ENCODE results near the gene TJP1. TPM values are rescaled to one million over a fixed set of nuclear protein-coding genes. Genes with fewer than 3 reads are reported as not detected.

The TJP1 gene
- total and polyA plus RNA-seq, 9 of the 15 experiments (the other 6 are each of a cell fraction or from before 2014, with no cell fraction given), result 9.1 to 39.3 (median 28.0) TPM

DNA sequence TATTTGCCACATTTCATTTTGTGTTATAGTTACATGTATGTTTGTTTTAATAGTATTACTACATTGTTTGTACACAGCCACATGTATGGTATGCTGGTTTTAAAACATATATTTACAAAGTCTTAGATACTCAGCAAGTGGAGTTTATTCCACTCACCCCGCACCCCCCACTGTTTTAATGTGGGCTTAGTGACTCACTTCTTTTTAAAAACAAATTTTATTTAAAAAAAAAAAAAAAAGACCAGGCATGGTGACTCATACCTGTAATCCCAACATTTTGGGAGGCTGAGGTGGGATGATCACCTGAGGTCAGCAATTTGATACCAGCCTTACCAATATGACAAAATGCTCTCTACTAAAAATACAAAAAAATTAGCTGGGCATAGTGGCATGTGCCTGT is 26.9 kb upstream of the TJP1 start:
- peaks cover 20 to 22% of the 10 kb centered on the region in 2 experiments for H3K27me3 ChIP-seq (ENCODE audit: control insufficient read depth in 2 of 2, insufficient read depth in 2 of 2, low read length in 2 of 2)
- in situ Hi-C loops (cut with MboI) (no loop called here), intact Hi-C loops (cut with micrococcal nuclease) (no loop called here)
- H3K4me2 ChIP-seq (ENCODE audit: insufficient read depth, low read length), result no peak overlapping the region
- H3K4me1 ChIP-seq (replicated peaks in 1 of 2; ENCODE audit: control insufficient read depth in 2 of 2, insufficient read depth in 2 of 2, low read length in 2 of 2), result no peaks in the 10 kb centered on the region; a peak in 1 of 5 replicates
- no TSS peak for BruUV-seq (replicated peaks)
- no peak overlapping the region for H3K27ac ChIP-seq (ENCODE audit: extremely low read depth, low read depth, low read length)
- no peaks in the 10 kb centered on the region for H3K9me1 ChIP-seq (ENCODE audit: control insufficient read depth, insufficient read depth, low read length)
- H3K4me3 ChIP-seq, result no peak overlapping the region
- H3K9me3 ChIP-seq (replicated peaks; ENCODE audit: control insufficient read depth, insufficient read depth, low read depth, low read length), result no peaks in the 10 kb centered on the region
- POLR2A ChIA-PET, result no interaction called here
- CTCF ChIA-PET (ENCODE audit: low intra/inter-chr PET ratio), result no interaction called here
- H4K20me1 ChIP-seq (replicated peaks; ENCODE audit: control insufficient read depth, insufficient read depth, low read length), result no peaks in the 10 kb centered on the region
- no peak overlapping the region for H2AFZ ChIP-seq (ENCODE audit: low read depth, low read length)
- H3K36me3 ChIP-seq (ENCODE audit: control insufficient read depth, insufficient read depth, low read length), result no peaks in the 10 kb centered on the region
- no peak overlapping the region for H3K9ac ChIP-seq (ENCODE audit: insufficient read depth in 1 of 2, low read depth in 2 of 2, low read length in 2 of 2)
- DNase-seq (ENCODE audit: extremely low read depth in 1 of 4, low spot score in 3 of 4), result no peak
- 0% methylated on average over 1 of the region's 1 CpG for WGBS (ENCODE audit: insufficient coverage, low coverage, missing lambda C conversion rate)
- ATAC-seq, result no peak
- H3K79me2 ChIP-seq (ENCODE audit: control insufficient read depth, insufficient read depth, low read length), result no peaks in the 10 kb centered on the region
- FAIRE-seq, result no peak
- TF ChIP-seq EWSR1 (IDR thresholded peaks at IDR 0.05; ENCODE audit: borderline replicate concordance, low read depth, partially characterized antibody), result no peak
- no peak for TF ChIP-seq TOE1 (IDR thresholded peaks at IDR 0.05; ENCODE audit: borderline replicate concordance)
- TF ChIP-seq TOE1 (CRISPR knock-in tag; IDR thresholded peaks at IDR 0.05; ENCODE audit: borderline replicate concordance, low read depth), result no peak
- no peak for TF ChIP-seq ZNF408 (CRISPR knock-in tag; IDR thresholded peaks at IDR 0.05; ENCODE audit: low read depth)
- no peak for TF ChIP-seq YY1 (IDR thresholded peaks at IDR 0.05; ENCODE audit: borderline replicate concordance in 1 of 3, control insufficient read depth in 1 of 3, extremely low read depth in 1 of 3, insufficient read depth in 3 of 3, insufficient read length in 1 of 3, insufficient replicate concordance in 2 of 3, low read depth in 1 of 3, low read length in 2 of 3)
- TF ChIP-seq ZNF780A (CRISPR knock-in tag; IDR thresholded peaks at IDR 0.05), result no peak
- TF ChIP-seq HNRNPL (IDR thresholded peaks at IDR 0.05; ENCODE audit: low read depth, low read length), result no peak
- no peak for TF ChIP-seq SNRNP70 (optimal IDR thresholded peaks at IDR 0.05; ENCODE audit: low read depth, low read length)
- TF ChIP-seq ZNF384 (IDR thresholded peaks at IDR 0.05; ENCODE audit: low read depth, low read length), result no peak
- TF ChIP-seq, protein P1, sequence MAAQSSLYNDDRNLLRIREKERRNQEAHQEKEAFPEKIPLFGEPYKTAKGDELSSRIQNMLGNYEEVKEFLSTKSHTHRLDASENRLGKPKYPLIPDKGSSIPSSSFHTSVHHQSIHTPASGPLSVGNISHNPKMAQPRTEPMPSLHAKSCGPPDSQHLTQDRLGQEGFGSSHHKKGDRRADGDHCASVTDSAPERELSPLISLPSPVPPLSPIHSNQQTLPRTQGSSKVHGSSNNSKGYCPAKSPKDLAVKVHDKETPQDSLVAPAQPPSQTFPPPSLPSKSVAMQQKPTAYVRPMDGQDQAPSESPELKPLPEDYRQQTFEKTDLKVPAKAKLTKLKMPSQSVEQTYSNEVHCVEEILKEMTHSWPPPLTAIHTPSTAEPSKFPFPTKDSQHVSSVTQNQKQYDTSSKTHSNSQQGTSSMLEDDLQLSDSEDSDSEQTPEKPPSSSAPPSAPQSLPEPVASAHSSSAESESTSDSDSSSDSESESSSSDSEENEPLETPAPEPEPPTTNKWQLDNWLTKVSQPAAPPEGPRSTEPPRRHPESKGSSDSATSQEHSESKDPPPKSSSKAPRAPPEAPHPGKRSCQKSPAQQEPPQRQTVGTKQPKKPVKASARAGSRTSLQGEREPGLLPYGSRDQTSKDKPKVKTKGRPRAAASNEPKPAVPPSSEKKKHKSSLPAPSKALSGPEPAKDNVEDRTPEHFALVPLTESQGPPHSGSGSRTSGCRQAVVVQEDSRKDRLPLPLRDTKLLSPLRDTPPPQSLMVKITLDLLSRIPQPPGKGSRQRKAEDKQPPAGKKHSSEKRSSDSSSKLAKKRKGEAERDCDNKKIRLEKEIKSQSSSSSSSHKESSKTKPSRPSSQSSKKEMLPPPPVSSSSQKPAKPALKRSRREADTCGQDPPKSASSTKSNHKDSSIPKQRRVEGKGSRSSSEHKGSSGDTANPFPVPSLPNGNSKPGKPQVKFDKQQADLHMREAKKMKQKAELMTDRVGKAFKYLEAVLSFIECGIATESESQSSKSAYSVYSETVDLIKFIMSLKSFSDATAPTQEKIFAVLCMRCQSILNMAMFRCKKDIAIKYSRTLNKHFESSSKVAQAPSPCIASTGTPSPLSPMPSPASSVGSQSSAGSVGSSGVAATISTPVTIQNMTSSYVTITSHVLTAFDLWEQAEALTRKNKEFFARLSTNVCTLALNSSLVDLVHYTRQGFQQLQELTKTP (IDR thresholded peaks at IDR 0.05; ENCODE audit: low read depth in 1 of 2, partially characterized antibody in 2 of 2), result no peak
- TF ChIP-seq GATA2 (CRISPR knock-in tag; IDR thresholded peaks at IDR 0.05), result no peak
- TF ChIP-seq, protein P2, sequence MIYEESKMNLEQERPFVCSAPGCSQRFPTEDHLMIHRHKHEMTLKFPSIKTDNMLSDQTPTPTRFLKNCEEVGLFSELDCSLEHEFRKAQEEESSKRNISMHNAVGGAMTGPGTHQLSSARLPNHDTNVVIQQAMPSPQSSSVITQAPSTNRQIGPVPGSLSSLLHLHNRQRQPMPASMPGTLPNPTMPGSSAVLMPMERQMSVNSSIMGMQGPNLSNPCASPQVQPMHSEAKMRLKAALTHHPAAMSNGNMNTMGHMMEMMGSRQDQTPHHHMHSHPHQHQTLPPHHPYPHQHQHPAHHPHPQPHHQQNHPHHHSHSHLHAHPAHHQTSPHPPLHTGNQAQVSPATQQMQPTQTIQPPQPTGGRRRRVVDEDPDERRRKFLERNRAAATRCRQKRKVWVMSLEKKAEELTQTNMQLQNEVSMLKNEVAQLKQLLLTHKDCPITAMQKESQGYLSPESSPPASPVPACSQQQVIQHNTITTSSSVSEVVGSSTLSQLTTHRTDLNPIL (CRISPR knock-in tag; IDR thresholded peaks at IDR 0.05), result no peak
- TF ChIP-seq ZNF174 (CRISPR knock-in tag; IDR thresholded peaks at IDR 0.05), result no peak
- TF ChIP-seq CAMTA2 (CRISPR knock-in tag; conservative IDR thresholded peaks at IDR 0.05), result no peak
- no peak for TF ChIP-seq HNRNPLL (IDR thresholded peaks at IDR 0.05; ENCODE audit: low read depth, low read length, poor library complexity, severe bottlenecking)
- TF ChIP-seq ZNF699 (CRISPR knock-in tag; IDR thresholded peaks at IDR 0.05; ENCODE audit: insufficient replicate concordance), result no peak
- no peak for TF ChIP-seq KHSRP (IDR thresholded peaks at IDR 0.05)
